Measurements from ENCODE around the gene NDRG4. TPM values are rescaled to one million over a fixed set of nuclear protein-coding genes. Genes with fewer than 3 reads are reported as not detected.
"Not testable (repeated sequence)": the region's sequence is repeated elsewhere in the genome, so short reads cannot be mapped to it uniquely, and the experiment has no call there.

NDRG4 gene
- total RNA-seq, 6 experiments from 2014 or later, result 0.76 to 2.9 (median 2.1) TPM

DNA sequence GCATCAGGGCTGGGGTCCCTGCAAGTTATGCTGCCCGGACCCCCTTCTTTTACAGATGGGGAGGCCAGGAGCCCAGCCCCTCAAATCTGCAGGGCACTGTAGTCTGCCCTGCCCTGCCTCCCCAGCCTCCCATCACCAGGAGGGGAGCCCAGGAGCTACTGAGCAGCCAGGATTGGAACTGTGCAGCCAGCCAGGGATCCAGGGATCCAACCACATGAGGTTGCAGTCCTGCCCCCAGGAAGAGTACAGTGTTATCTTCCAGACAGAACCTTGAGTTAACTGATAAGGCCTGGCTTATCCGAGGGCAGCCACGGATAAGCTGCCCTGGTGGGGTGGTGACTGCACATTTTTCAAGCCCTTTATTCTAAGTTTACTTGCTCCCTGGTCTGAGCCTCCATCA, 11.4 kb upstream of the NDRG4 start:
- Histone ChIP-seq H3K4me3 (no peak overlapping the region), H3K36me3 (no peaks in the 10 kb centered on the region), H3K27me3 (no peaks in the 10 kb centered on the region), H3K4me1 (peaks cover 0 to 6% (median 0%) of the 10 kb centered on the region in 4 donors), H3K27ac (no peak overlapping the region), H3K9me3 (no peaks in the 10 kb centered on the region)
- no peak for DNase-seq
- no CpG with 5 or more reads among the region's 3 CpGs for WGBS (ENCODE audit: insufficient coverage, low coverage, low lambda C conversion rate, missing lambda C conversion rate)
- intact Hi-C loops (cut with DNase I), result loop anchor here in 1 of 2 donors (5.0 kb wide), 1 partner anchor 151 kb away; no protein-coding TSS in a partner anchor
- TF ChIP-seq POLR2A (IDR thresholded peaks at IDR 0.05), result no peak
- TF ChIP-seq, protein P1, sequence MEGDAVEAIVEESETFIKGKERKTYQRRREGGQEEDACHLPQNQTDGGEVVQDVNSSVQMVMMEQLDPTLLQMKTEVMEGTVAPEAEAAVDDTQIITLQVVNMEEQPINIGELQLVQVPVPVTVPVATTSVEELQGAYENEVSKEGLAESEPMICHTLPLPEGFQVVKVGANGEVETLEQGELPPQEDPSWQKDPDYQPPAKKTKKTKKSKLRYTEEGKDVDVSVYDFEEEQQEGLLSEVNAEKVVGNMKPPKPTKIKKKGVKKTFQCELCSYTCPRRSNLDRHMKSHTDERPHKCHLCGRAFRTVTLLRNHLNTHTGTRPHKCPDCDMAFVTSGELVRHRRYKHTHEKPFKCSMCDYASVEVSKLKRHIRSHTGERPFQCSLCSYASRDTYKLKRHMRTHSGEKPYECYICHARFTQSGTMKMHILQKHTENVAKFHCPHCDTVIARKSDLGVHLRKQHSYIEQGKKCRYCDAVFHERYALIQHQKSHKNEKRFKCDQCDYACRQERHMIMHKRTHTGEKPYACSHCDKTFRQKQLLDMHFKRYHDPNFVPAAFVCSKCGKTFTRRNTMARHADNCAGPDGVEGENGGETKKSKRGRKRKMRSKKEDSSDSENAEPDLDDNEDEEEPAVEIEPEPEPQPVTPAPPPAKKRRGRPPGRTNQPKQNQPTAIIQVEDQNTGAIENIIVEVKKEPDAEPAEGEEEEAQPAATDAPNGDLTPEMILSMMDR (IDR thresholded peaks at IDR 0.05), result no peak
- ATAC-seq, result peak in 1 of 4 donors; percentile 5

DNA sequence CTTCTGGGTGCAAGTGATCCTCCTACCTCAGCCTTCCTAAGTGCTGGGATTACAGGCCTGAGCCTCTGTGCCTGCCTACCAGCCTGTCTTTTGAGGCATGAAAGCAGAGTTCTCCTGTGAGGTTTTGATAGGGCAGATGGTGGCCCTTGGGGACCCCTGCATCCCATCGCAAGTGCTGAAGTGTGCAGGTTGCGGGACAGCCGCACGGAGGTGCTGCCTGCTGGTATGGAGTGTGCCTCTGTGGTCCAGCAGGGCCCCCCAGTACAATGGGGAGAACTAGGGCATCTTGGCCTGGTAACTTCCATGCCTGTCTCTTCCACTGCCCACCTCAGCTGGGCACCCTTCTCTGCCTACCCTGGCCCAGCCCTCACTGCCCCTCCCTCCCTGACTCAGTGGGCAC, 9.9 kb upstream of the NDRG4 start:
- no peak overlapping the region for H3K4me3 ChIP-seq
- no peaks in the 10 kb centered on the region for H3K27me3 ChIP-seq
- H3K36me3 ChIP-seq, result no peaks in the 10 kb centered on the region
- TF ChIP-seq, protein P1 (IDR thresholded peaks at IDR 0.05), result no peak
- TF ChIP-seq POLR2A (IDR thresholded peaks at IDR 0.05), result no peak
- DNase-seq (no peak), ATAC-seq (no peak)
- H3K9me3 ChIP-seq, result no peaks in the 10 kb centered on the region
- intact Hi-C loops (cut with DNase I), result no loop called here
- WGBS (ENCODE audit: insufficient coverage, low coverage, low lambda C conversion rate, missing lambda C conversion rate), result no CpG with 5 or more reads among the region's 4 CpGs
- H3K27ac ChIP-seq, result no peak overlapping the region
- peaks cover 0 to 6% (median 0%) of the 10 kb centered on the region in 4 donors for H3K4me1 ChIP-seq

DNA sequence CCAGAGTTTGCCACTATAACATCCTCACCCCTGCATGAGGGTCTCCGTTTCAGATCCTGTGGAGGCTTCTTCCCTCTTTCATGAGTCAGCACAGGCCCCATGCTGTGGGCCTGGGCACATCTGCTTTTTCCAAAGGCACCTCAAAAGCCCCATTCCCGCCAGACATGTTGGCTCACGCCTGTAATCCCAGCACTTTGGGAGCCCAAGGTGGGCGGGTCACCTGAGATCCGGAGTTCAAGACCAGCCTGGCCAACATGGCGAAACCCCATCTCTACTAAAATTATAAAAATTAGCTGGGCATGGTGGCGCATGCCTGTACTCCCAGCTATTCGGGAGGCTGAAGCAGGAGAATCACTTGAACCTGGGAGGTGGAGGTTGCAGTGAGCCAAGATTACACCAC, 9.4 kb upstream of the NDRG4 start:
- intact Hi-C loops (cut with DNase I); H3K27me3 ChIP-seq: not testable (repeated sequence)
- 76% methylated on average over 4 of the region's 8 CpGs for WGBS (ENCODE audit: insufficient coverage, low coverage, low lambda C conversion rate, missing lambda C conversion rate)

DNA sequence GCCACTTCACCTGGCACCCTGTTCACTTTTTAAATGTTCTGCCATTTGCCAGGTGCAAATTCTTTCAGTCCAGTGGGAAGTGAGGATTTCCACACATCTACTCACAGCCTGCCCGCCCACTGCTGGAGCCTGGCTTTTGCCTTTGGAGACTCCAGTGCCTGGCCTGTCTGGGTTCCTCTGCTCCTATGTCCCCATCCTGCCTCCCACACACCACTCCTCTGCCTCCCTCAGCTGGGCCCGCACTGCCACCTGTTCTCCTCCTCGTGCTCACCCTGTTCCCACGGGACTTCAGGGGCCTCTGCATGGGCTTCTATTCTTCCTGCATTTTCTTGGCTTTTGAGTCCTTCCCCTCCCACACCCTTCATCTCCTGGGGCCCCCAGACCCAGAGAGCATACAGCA, 7.9 kb upstream of the NDRG4 start:
- Histone ChIP-seq H3K9me3 (no peaks in the 10 kb centered on the region), H3K27me3 (no peaks in the 10 kb centered on the region), H3K36me3 (no peaks in the 10 kb centered on the region), H3K4me1 (peaks cover 0 to 6% (median 0%) of the 10 kb centered on the region in 4 donors), H3K4me3 (no peak overlapping the region), H3K27ac (no peak overlapping the region)
- DNase-seq (no peak), ATAC-seq (no peak)
- intact Hi-C loops (cut with DNase I), result no loop called here
- TF ChIP-seq, protein P1 (IDR thresholded peaks at IDR 0.05), result no peak
- no peak for TF ChIP-seq POLR2A (IDR thresholded peaks at IDR 0.05)
- WGBS (ENCODE audit: insufficient coverage, low coverage, low lambda C conversion rate, missing lambda C conversion rate), result 73% methylated on average over 3 of the region's 4 CpGs

More for the DNA sequence above, 9.4 kb upstream of the NDRG4 start:
- not testable (repeated sequence) for H3K9me3 ChIP-seq, H3K4me1 ChIP-seq, H3K27ac ChIP-seq, H3K4me3 ChIP-seq, H3K36me3 ChIP-seq, ATAC-seq, DNase-seq

DNA sequence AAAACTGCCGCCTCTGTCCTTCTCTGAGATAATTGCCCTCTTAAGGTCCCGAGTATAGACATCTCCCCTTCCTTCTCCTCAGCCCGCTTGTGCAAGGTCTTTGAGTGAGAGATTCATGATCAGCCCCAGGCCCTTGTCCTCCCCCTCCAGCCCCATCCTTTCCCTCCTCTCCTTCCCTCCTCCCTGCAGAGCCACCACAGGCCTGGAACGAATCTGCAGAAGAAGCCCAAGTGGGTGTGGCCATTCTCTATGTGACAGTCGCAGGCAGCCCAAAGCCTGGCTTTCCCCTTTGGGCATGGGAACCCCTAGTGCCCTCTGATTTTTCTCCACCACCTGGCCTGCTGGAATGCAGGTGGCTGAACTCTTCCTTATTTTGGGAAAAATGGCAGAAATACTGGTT, 7.2 kb upstream of the NDRG4 start:
- intact Hi-C loops (cut with DNase I), result no loop called here
- TF ChIP-seq, protein P1 (IDR thresholded peaks at IDR 0.05), result no peak
- DNase-seq (no peak), ATAC-seq (no peak)
- WGBS (ENCODE audit: insufficient coverage, low coverage, low lambda C conversion rate, missing lambda C conversion rate), result 57% methylated on average over 4 of the region's 5 CpGs
- Histone ChIP-seq H3K27ac (no peak overlapping the region), H3K9me3 (no peaks in the 10 kb centered on the region), H3K4me1 (peaks cover 0 to 2% (median 0%) of the 10 kb centered on the region in 4 donors), H3K27me3 (no peaks in the 10 kb centered on the region), H3K36me3 (no peaks in the 10 kb centered on the region), H3K4me3 (no peak overlapping the region)
